HCT116 (cell line): ENCODE data around the gene LRFN2. TPM values are rescaled to one million over a fixed set of nuclear protein-coding genes. Genes with fewer than 3 reads are reported as not detected.

Experiments used
- ATAC-seq: fragments of 200-7000 bp; cut with Tn5 transposase; 2 replicates; pipeline ENCODE4 v1.9.1; 2020; ENCODE audit warnings: mild to moderate bottlenecking, moderate library complexity
- BruUV-seq: library from RNA; stranded (reverse); fragments of 400-500 nt; replicated peaks from 2 replicates; lab custom pipeline; 2021; lab: Mats Ljungman, UMichigan
- CTCF ChIA-PET: fragments of 300-600 bp; sonication (Branson Sonifier 250); formaldehyde crosslinking; loops from one replicate; lab custom pipeline; 2021; ENCODE audit warnings: antibody characterized with exemption; lab: Charles Lee
- POLR2A ChIA-PET: fragments of 300-600, 350-600 bp; sonication (Branson Sonifier 250); formaldehyde crosslinking; loops from one replicate; lab custom pipeline; 2021; ENCODE audit warnings: antibody characterized with exemption; lab: Charles Lee
- RAD21 ChIA-PET, 2 experiments: fragments of 300-600 bp; sonication (Branson Sonifier 250); formaldehyde crosslinking; loops; one replicate each; lab custom pipeline; 2023; ENCODE audit warnings: low total read pairs in 2 of 2; ENCODE audit not compliant: uncharacterized antibody in 2 of 2, unreplicated experiment in 2 of 2, low non-redundant PET in 1 of 2; lab: Charles Lee
- DNase-seq: peaks from one replicate; pipeline ENCODE4 v3.0.0-alpha.2; 2010; ENCODE audit warnings: low read depth, low spot score
- H2AFZ ChIP-seq: fragments of 200-600 bp; shearing (Covaris generic), sonication (generic); 2 replicates; pipeline ENCODE4 v1.6.1; 2017; ENCODE audit warnings: low read depth, mixed run types, mixed read lengths, antibody characterized with exemption, low read length; ENCODE audit not compliant: poor library complexity, severe bottlenecking
- H3K27ac ChIP-seq: 2 replicates; pipeline ENCODE4 v1.5.1; 2012; ENCODE audit warnings: low read depth, low read length
- H3K27me3 ChIP-seq: fragments of 200-600 bp; sonication (generic); 2 replicates; pipeline ENCODE4 v1.6.1; 2016; ENCODE audit warnings: mixed run types, low read length, mixed read lengths; ENCODE audit not compliant: insufficient read depth
- H3K36me3 ChIP-seq, 2 experiments: fragments of 200-500 bp in 1 of 2; fragments of 200-600 bp in 1 of 2; sonication (Bioruptor generic) in 1 of 2; sonication (generic) in 1 of 2; 2 replicates each; pipeline versions ENCODE4 v1.5.1 to v1.6.1; 2014 to 2016; ENCODE audit warnings: low read length in 2 of 2, inconsistent platforms in 1 of 2, mixed read lengths in 1 of 2, mixed run types in 1 of 2; ENCODE audit not compliant: insufficient read depth in 2 of 2, control insufficient read depth in 1 of 2
- H3K4me1 ChIP-seq, 2 experiments: fragments of 200-600 bp in 1 of 2; sonication (generic) in 1 of 2; 2 replicates each; pipeline versions ENCODE4 v1.5.1 to v1.6.1; 2012 to 2017; ENCODE audit warnings: low read length in 2 of 2, inconsistent platforms in 1 of 2, mild to moderate bottlenecking in 1 of 2, mixed read lengths in 1 of 2, mixed run types in 1 of 2, moderate library complexity in 1 of 2; ENCODE audit not compliant: insufficient read depth in 2 of 2, control insufficient read depth in 1 of 2
- H3K4me2 ChIP-seq: fragments of 200-600 bp; sonication (generic); 2 replicates; pipeline ENCODE4 v1.6.1; 2017; ENCODE audit warnings: mixed run types, low read length, mixed read lengths
- H3K4me3 ChIP-seq, 2 experiments: fragments of 200-600 bp in 1 of 2; sonication (generic) in 1 of 2; replicated peaks in 1 of 2; 2 replicates each; pipeline ENCODE4 v1.5.1; 2011 to 2016; ENCODE audit warnings: low read length in 2 of 2, control low read depth in 1 of 2, low read depth in 1 of 2, mild to moderate bottlenecking in 1 of 2, mixed read lengths in 1 of 2, mixed run types in 1 of 2
- H3K79me2 ChIP-seq: fragments of 200-600 bp; sonication (generic); 2 replicates; pipeline ENCODE4 v1.6.1; 2017; ENCODE audit warnings: mild to moderate bottlenecking, mixed run types, low read length, moderate library complexity, mixed read lengths; ENCODE audit not compliant: insufficient read depth
- H3K9ac ChIP-seq: fragments of 200-600 bp; sonication (generic); 2 replicates; pipeline ENCODE4 v1.6.1; 2016; ENCODE audit warnings: low read length, mixed read lengths
- H3K9me2 ChIP-seq: fragments of 200-600 bp; sonication (generic), shearing (Covaris generic); 2 replicates; pipeline ENCODE4 v1.6.1; 2017; ENCODE audit warnings: mixed run types, mild to moderate bottlenecking, moderate library complexity; ENCODE audit not compliant: insufficient read depth
- H3K9me3 ChIP-seq, 2 experiments: fragments of 200-500 bp in 1 of 2; fragments of 200-600 bp in 1 of 2; sonication (Bioruptor generic) in 1 of 2; sonication (generic) in 1 of 2; 2 replicates each; pipeline ENCODE4 v1.6.1; 2014 to 2017; ENCODE audit warnings: low read length in 2 of 2, mixed read lengths in 2 of 2, inconsistent platforms in 1 of 2, low read depth in 1 of 2, mild to moderate bottlenecking in 1 of 2, mixed run types in 1 of 2, moderate library complexity in 1 of 2; ENCODE audit not compliant: control insufficient read depth in 1 of 2, insufficient read depth in 1 of 2
- H4K20me1 ChIP-seq: fragments of 200-600 bp; sonication (generic), shearing (Covaris generic); 2 replicates; pipeline ENCODE4 v1.6.1; 2017; ENCODE audit warnings: mixed run types, mild to moderate bottlenecking, moderate library complexity; ENCODE audit not compliant: insufficient read depth
- CBX3 ChIP-seq: IDR thresholded peaks from 2 replicates; pipeline ENCODE4 v1.6.1; 2012; ENCODE audit warnings: low read depth
- CEBPB ChIP-seq: IDR thresholded peaks from 2 replicates; pipeline ENCODE4 v1.6.1; 2012; ENCODE audit warnings: low read depth
- EGR1 ChIP-seq: IDR thresholded peaks from 2 replicates; pipeline ENCODE4 v1.6.1; 2012; ENCODE audit warnings: low read depth
- ELF1 ChIP-seq: IDR thresholded peaks from 2 replicates; pipeline ENCODE4 v1.6.1; 2012; ENCODE audit warnings: low read depth, borderline replicate concordance
- EZH2 ChIP-seq: fragments of 200-600 bp; sonication (generic); IDR thresholded peaks from 2 replicates; pipeline ENCODE4 v1.6.1; 2017; ENCODE audit warnings: antibody characterized with exemption, mixed run types
- EZH2phosphoT487 ChIP-seq: fragments of 200-600 bp; IDR thresholded peaks from 2 replicates; pipeline ENCODE4 v1.6.1; 2018; ENCODE audit warnings: antibody characterized with exemption, borderline replicate concordance
- JUND ChIP-seq: IDR thresholded peaks from 2 replicates; pipeline ENCODE4 v1.6.1; 2012
- POLR2A ChIP-seq: IDR thresholded peaks from 2 replicates; pipeline ENCODE4 v1.7.0; 2011; ENCODE audit warnings: borderline replicate concordance; ENCODE audit not compliant: insufficient read depth, insufficient read length; ENCODE audit errors: extremely low read depth
- RAD21 ChIP-seq: IDR thresholded peaks from 2 replicates; pipeline ENCODE4 v1.6.1; 2012; ENCODE audit warnings: low read depth, mild to moderate bottlenecking
- SRF ChIP-seq: IDR thresholded peaks from 2 replicates; pipeline ENCODE4 v1.6.1; 2012; ENCODE audit warnings: low read depth
- TCF7L2 ChIP-seq: IDR thresholded peaks from 2 replicates; pipeline ENCODE4 v1.7.0; 2011; ENCODE audit warnings: borderline replicate concordance, inconsistent platforms; ENCODE audit not compliant: insufficient read depth, insufficient read length; ENCODE audit errors: extremely low read depth
- ZFX ChIP-seq: fragments of 450-650 bp; IDR thresholded peaks from 2 replicates; pipeline ENCODE4 v1.6.1; 2017
- ZNF274 ChIP-seq: fragments of 200-500 bp; sonication (Bioruptor generic); IDR thresholded peaks from 2 replicates; pipeline ENCODE4 v1.6.1; 2014; ENCODE audit warnings: mild to moderate bottlenecking, low read depth, low read length, inconsistent platforms
- intact Hi-C: fragments of 100-400 bp; cut with micrococcal nuclease; formaldehyde crosslinking; loops from 2 replicates; pipeline ENCODE4 v1.10.0; 2022
- total RNA-seq: library from RNA; stranded (reverse); gene quantifications from one replicate; pipeline ENCODE4 v1.2.1, GENCODE V29; 2021; ENCODE audit not compliant: unreplicated experiment

The LRFN2 gene
- total RNA-seq, 1 experiment from 2014 or later = not detected

DNA sequence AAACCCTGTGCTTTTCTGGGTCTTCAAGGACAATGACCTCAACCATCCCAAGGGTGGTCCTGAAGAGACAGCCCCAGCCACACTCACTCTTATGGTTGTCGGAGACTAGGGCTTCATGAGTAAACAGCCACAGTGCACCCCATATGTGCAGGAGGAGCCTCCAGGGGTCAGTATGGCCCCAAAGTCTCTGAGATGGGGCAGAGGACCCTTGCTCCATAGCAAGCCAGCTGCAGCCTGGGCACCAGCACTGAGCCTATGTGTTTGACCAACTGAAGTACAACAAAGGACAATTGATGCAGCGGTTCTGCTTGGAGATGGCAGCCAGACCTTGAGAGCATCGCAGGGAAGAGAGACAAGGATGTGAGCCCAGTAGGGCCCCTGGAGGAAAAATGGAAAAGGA lies 112.2 kb downstream of the LRFN2 start:
- Histone ChIP-seq H3K4me2 (no peak overlapping the region), H4K20me1 (no peaks in the 10 kb centered on the region), H2AFZ (no peak overlapping the region), H3K9ac (no peak overlapping the region), H3K36me3 (no peaks in the 10 kb centered on the region), H3K9me3 (no peaks in the 10 kb centered on the region), H3K27ac (no peak overlapping the region), H3K4me1 (no peaks in the 10 kb centered on the region), H3K9me2 (no peaks in the 10 kb centered on the region), H3K4me3 (no peak overlapping the region), H3K79me2 (no peaks in the 10 kb centered on the region), H3K27me3 (peaks cover 50% of the 10 kb centered on the region)
- RAD21 ChIA-PET = no interaction called here
- TF ChIP-seq EZH2 (no peak), ELF1 (no peak), POLR2A (no peak), EGR1 (no peak), EZH2phosphoT487 (no peak), RAD21 (peak; percentile 13; the same call in 1 of the 2 replicates), CBX3 (no peak), ZNF274 (no peak)
- DNase-seq = no peak
- POLR2A ChIA-PET = no interaction called here
- no peak for ATAC-seq
- CTCF ChIA-PET = no interaction called here
- intact Hi-C loops = no loop called here
- no TSS peak for BruUV-seq

DNA sequence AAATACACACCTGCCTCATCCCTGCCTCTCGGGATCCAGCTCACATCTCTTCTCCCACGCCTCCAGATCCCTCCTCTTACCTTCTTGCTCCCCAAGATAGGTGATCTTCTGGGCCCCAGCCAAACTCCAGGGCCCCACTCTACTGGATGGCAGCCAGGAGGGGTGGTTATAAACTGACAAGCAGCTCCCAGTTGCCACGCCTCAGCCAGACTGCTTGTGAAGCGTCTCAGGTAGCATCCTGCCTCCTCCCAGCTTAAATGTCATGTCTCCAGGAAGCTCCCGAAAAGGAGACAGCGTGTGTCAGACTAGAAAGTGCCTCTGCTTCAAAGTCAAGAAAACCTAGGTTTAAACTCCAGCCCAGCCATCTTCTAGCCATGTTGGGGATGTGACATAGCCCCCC lies 114.1 kb downstream of the LRFN2 start:
- no peaks in the 10 kb centered on the region for H3K4me1 ChIP-seq
- POLR2A ChIA-PET = no interaction called here
- DNase-seq = no peak
- TF ChIP-seq CEBPB (no peak), SRF (no peak), EZH2 (no peak), ZFX (no peak), CBX3 (no peak), JUND (no peak), TCF7L2 (no peak)
- TF ChIP-seq, all 23 proteins: peak for 0
- no peaks in the 10 kb centered on the region for H3K79me2 ChIP-seq
- intact Hi-C loops = no loop called here
- ChIA-PET RAD21 (no interaction called here), CTCF (no interaction called here)
- H3K9me3 ChIP-seq = no peaks in the 10 kb centered on the region
- H2AFZ ChIP-seq = no peak overlapping the region
- peaks cover 37% of the 10 kb centered on the region for H3K27me3 ChIP-seq
- ATAC-seq = no peak
- no peak overlapping the region for H3K4me2 ChIP-seq
- no TSS peak for BruUV-seq
- H3K9ac ChIP-seq = no peak overlapping the region
- H3K27ac ChIP-seq = no peak overlapping the region
- no peak overlapping the region for H3K4me3 ChIP-seq
- H4K20me1 ChIP-seq = no peaks in the 10 kb centered on the region
- no peaks in the 10 kb centered on the region for H3K36me3 ChIP-seq
- H3K9me2 ChIP-seq = no peaks in the 10 kb centered on the region
